Superior temporal gyrus (tissue), 1 donor: ENCODE results near the gene RPP14.
"Not testable (repeated sequence)": the region's sequence is repeated elsewhere in the genome, so short reads cannot be mapped to it uniquely, and the experiment has no call there.

Experiments
- DNase-seq: peaks from one replicate; pipeline ENCODE4 v3.0.0-alpha.2; 2016; ENCODE audit errors: extremely low spot score

Gene RPP14

GRCh38 chr3:58305882-58306711, at the start of gene RPP14, which contains the start of gene HTD2:
Gene RPP14 (plus strand): TSS chr3:58306245. CDS start chr3:58310330, 4,085 bp downstream.
Gene HTD2 (plus strand): TSS chr3:58306520. CDS start chr3:58317614, 11,094 bp downstream.
- peak; percentile 98 for DNase-seq

- no peak for DNase-seq
Measured at GRCh38 chr3:58256511-58256910, 49.5 kb upstream of the RPP14 start.

GRCh38 chr3:58258392-58259055, 47.5 kb upstream of the RPP14 start:
- no peak for DNase-seq

GRCh38 chr3:58260261-58260731, 45.7 kb upstream of the RPP14 start:
- DNase-seq, result peak; percentile 69

GRCh38 chr3:58260733-58261132, 45.3 kb upstream of the RPP14 start:
- DNase-seq, result peak; percentile 57

GRCh38 chr3:58261954-58262666, 43.9 kb upstream of the RPP14 start:
- DNase-seq, result no peak

DNA sequence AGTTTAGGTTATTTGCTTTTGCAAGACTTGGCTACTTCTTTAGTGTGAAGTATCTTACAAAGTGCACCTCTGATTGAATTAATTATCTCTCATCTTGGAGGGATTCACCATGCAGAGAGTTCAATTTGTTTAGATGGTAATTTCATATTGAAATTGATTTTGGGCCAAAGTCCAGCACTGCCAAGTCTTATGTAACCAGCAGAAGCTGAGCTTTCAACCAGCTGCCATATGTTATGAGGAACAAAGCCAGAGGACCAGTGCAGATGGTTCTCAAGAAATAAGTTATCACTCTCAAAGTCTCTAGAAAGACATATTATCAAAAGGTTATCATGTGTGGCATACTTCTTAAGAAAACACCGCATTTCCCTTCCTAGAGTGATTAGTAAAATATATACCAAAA, 39.5 kb upstream of the RPP14 start:
- DNase-seq, result peak; percentile 79

GRCh38 chr3:58267543-58267942, 38.5 kb upstream of the RPP14 start:
- not testable (repeated sequence) for DNase-seq

DNA sequence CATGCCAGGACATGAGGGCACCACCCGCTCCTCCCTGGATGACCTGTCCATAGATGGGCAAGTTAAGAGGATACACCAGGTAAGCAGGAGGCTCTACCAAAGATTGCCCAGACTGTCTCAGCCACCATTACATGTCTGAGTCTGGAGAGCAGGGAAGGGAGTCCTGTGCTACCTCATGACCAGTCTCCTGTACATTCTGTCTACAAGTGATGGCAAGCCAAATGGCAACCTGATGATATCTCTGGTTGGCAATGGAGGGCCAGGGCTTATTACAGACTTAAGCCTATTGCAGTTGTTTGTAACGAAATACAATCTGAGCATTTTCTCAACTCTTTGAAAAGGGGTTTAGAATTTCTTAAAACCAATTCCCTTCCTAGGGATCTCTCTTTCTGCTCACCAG, 36.7 kb upstream of the RPP14 start:
- DNase-seq, result no peak

DNA sequence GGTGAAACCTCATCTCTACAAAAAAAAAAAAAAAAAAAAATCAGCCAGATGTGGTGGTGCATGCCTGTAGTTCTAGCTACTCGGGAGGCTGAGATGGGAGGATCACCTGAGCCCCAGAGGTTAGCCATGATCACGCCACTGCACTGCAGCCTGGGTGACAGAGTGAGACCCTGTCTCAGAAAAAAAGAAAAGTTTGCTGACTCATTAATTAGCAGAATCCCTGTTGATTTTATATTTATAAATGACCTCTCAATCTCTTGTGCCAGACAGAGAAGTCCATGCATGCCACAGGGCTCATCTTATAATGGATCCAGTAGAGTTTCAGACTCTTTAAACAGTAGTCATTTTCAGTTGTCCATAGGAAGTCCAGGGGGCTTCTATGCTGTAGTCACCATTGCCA, 35.6 kb upstream of the RPP14 start:
- no peak for DNase-seq

DNA sequence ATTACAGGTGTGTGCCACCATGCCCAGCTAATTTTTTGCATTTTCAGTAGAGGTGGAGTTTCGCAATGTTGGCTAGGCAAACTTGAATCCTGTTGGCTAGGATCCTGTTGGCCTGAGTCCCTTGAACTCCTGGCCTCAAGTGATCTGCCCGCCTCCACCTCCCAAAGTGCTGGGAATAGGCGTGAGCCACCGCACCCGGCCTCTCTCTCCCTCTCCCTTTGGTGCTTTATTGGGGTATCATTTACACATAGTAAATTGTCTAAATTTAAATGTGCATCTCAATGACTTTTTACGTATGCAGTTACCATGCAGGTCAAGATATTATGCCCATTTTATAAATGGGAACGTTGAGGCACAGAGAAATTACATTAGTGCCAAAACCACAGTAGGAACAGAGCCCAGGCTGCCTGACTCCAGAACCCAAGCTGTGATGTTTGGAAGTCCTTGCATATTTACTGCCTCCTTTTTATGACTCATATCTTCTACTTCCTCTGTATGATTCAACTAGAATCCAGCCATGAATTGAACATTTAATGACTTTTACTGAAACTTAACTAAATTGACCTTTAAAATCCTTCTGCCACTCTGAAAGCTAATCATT, 34.0 kb upstream of the RPP14 start:
- peak; percentile 13 for DNase-seq

DNA sequence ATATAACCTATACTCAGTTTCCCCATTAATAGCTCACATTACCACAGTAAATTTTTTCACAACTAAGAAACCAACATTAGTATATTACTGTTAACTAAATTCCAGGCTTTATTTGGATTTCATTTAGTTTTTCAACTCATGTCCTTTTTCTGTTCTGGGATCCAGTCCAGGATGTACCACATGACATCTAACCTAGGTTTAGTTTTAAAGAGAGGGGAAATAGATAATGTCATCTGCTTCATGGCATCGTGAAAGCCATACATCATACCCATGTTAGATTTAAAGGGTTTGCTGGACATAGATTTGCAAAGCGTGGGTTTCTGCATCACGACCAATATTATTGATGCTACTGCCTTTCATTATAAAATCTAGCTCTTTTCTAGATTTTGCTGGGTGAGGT, 33.2 kb upstream of the RPP14 start:
- DNase-seq, result no peak

DNA sequence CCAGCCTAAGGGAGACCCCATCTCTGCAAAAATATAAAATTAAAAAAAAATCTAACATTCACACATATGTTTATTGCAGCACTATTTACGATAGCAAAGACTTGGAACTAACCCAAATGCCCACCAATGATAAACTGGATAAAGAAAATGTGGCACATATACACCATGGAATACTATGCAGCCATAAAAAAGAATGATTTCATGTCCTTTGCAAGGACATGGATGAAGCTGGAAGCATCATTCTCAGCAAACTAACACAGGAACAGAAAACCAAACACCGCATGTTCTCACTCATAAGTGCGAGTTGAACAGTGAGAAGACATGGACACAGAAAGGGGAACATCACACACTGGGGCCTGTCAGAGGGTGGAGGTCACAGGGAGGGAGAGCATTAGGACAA, 32.7 kb upstream of the RPP14 start:
- not testable (repeated sequence) for DNase-seq

DNA sequence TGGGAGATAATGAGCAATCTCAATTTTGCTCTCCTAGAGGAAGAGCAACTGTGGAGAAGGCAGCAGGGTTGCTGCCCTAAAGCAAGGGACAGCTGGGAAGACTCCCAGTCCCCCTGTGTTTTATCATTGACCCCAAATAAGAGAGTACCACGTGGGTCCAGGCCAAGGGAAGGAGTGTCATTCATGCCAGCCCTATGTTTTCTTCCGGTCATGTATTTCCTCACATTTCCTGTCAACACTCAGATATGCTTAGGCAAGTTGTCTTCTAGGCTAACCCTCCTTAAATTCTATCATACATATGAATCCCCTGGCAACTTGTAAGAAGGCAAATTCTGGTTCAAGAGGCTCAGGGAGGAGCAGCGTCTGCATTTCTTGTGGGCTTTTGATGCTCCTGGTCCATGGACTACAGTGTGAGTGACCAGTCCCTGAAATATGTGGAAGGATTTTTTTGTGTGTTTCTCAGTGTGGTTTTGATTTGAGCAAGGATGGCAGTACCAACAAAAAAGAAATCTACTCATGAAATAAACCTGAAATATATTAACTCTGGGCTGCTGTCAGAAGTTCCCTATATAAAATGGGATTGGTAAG, 31.9 kb upstream of the RPP14 start:
- no peak for DNase-seq

- no peak for DNase-seq
Measured at GRCh38 chr3:58281069-58281468, 25.0 kb upstream of the RPP14 start.

DNA sequence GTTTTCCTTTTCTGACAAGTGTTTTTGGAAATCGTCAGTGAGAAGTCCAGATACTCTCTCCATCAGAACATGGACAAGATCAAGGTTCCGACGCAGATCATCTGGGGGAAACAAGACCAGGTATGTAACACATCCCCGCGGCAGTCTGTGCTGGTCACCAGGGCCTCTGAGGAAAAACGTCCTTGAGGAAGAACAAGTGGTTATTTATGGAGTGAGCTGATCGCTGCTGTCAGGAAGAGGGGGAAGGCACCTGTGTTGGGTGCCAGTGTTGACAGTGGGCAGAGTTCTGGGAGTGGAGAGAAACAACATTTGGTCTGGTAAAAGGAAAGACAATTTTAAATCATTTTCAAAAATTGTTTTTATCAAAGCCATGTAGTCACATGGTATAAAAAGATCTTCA, 20.7 kb upstream of the RPP14 start:
- no peak for DNase-seq

- DNase-seq, result peak; percentile 92
Measured at GRCh38 chr3:58287354-58287753, 18.7 kb upstream of the RPP14 start.

DNA sequence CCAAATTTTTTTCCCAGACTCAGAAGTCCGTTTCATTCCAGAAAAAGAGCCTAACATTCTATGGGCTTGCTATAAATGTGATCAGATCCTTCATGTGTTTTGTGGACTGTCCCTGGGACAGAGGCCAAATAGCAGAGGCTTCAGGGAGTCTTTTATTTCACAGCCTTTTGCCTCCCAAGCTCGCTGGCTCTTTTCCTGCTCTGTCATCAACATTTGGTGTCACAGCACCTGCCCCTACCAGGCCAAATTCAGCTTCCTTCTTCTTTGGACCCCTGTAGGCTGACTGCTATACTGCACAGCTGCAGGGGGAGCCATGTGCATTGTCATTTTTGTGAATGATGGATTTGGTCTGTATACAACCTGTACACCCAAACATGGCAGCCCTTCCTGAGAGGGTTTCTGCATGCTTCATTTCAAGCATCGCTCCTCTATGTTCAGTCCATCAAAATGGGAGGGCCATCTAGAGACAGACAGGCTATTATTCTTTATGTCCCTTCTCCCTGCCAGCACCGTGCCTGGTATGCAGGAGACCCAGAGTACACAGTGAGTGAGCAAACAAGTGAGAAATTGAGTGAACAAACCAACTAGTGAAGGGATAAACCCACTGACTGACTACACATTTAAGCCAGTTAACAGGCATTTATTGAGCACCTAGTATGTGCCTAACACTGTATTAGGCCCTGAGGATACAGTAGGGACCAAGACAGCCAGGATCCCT, 17.9 kb upstream of the RPP14 start:
- DNase-seq, result peak; percentile 58

GRCh38 chr3:58288964-58289613, 17.0 kb upstream of the RPP14 start:
- DNase-seq, result not testable (repeated sequence)

GRCh38 chr3:58290446-58290845, 15.6 kb upstream of the RPP14 start:
- not testable (repeated sequence) for DNase-seq
